ENCODE data around the gene PDCL2. TPM values are rescaled to one million over a fixed set of nuclear protein-coding genes. Genes with fewer than 3 reads are reported as not detected.

The PDCL2 gene
- total RNA-seq, 2 experiments from 2014 or later: not detected

DNA sequence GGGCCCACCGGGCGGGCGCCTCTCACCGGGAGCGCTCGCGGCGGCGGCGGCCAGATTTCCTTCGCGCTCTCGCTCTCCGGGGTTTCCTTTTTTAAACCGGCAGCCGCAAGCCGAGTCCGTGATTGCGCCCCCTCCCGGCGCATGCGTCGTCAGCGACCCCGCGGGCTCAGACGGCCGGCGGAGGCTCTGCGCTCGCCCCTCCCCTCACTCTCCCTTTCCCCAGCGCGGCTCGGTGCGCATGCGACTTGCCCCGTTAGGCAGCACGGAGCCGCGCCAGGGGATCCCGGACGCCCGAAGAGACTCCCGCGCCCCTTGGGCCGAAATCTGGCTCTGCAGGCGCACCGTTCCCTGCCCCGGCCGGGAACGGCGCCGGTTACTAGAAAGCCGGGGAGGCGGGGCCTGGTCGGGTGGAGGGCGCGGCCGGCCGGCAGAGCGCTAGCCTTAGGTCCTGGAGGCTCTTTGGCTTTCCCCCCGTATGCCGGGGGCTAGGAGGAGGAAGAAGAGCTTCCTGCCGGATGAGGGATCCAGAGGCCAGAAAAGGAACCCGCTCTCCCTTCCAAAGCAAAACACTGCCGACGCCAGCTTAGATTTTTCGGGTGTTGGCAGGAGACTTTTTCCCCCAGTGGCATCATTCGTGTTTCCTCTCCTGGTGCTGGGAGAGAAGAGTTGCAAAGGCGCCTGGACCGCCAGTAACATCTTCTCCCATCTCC is 45.1 kb downstream of the PDCL2 start, which contains the start of gene CLOCK:
CLOCK (minus strand) TSS at position 154 of the 710 bp plus-strand sequence. CDS start 64,124 bp downstream, outside the sequence.
- Mint-ChIP-seq H3K4me3 (peak within 1 kb of the TSS; percentile 93), H3K9me3 (no peaks in the 10 kb centered on the region), H3K36me3 (ENCODE audit: low read depth) (peaks cover 9% of the 10 kb centered on the region), H3K27me3 (no peaks in the 10 kb centered on the region), H3K27ac (peak within 1 kb of the TSS; percentile 85), H3K4me1 (ENCODE audit: low read depth) (peaks cover 39% of the 10 kb centered on the region)
- H3K4me3 ChIP-seq (ENCODE audit: low read length): peak within 1 kb of the TSS; percentile 96
- no peaks in the 10 kb centered on the region for H3K9me3 ChIP-seq (ENCODE audit: control insufficient read depth in 1 of 2, insufficient read depth in 1 of 2, low read length in 2 of 2)
- peak within 1 kb of the TSS; percentile 75 to 82 for H3K27ac ChIP-seq (ENCODE audit: low read depth in 1 of 2, low read length in 2 of 2)
- ATAC-seq (ENCODE audit: poor library complexity) (peak; percentile 71), DNase-seq (peak; percentile 63 to 94 (median 81))
- H3K27me3 ChIP-seq (ENCODE audit: control insufficient read depth in 1 of 2, insufficient read depth in 2 of 2, low read length in 2 of 2): no peaks in the 10 kb centered on the region
- POLR2A ChIA-PET: interaction anchor here (1.0 to 3.7 kb wide), 9 partner anchors 9 to 889 kb away, joined by 3 to 37 read pairs (median 8); partner anchors contain the start of genes AASDH, CEP135, PAICS and PPAT
- H3K36me3 ChIP-seq (ENCODE audit: insufficient read depth, low read length): no peaks in the 10 kb centered on the region
- intact Hi-C loops (cut with DNase I, micrococcal nuclease): loop anchor here (1.0 to 10.0 kb wide), 9 partner anchors 52 to 1435 kb away; partner anchors contain the start of genes EXOC1 (in 2 of the 2), TMEM165 (in 2 of the 2) and SRD5A3 (in 1 of the 2)
- TF ChIP-seq, protein P1, sequence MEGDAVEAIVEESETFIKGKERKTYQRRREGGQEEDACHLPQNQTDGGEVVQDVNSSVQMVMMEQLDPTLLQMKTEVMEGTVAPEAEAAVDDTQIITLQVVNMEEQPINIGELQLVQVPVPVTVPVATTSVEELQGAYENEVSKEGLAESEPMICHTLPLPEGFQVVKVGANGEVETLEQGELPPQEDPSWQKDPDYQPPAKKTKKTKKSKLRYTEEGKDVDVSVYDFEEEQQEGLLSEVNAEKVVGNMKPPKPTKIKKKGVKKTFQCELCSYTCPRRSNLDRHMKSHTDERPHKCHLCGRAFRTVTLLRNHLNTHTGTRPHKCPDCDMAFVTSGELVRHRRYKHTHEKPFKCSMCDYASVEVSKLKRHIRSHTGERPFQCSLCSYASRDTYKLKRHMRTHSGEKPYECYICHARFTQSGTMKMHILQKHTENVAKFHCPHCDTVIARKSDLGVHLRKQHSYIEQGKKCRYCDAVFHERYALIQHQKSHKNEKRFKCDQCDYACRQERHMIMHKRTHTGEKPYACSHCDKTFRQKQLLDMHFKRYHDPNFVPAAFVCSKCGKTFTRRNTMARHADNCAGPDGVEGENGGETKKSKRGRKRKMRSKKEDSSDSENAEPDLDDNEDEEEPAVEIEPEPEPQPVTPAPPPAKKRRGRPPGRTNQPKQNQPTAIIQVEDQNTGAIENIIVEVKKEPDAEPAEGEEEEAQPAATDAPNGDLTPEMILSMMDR (IDR thresholded peaks at IDR 0.05): peak; percentile 47
- H3K4me1 ChIP-seq (ENCODE audit: insufficient read depth, low read length): peaks cover 5% of the 10 kb centered on the region
- CTCF ChIA-PET: interaction anchor here (1.1 to 2.8 kb wide), 4 partner anchors 8 to 402 kb away, joined by 3 to 9 read pairs (median 6); partner anchors contain the start of genes CEP135 and SRD5A3

DNA sequence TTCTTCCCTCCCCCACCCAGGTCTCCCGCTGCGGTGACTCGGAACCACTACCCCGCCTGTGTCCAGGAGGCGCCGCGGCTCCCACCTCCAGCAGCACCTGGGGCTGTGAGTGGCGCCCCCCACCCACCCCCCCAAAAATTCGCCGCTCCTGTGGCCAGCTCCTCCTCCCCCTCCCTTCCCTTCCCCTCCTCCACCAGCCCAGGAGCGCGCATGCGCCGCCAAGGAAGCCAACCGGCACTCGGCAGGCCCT is 45.6 kb downstream of the PDCL2 start:
- H3K4me1 Mint-ChIP-seq (ENCODE audit: low read depth): peaks cover 44% of the 10 kb centered on the region
- POLR2A ChIA-PET: interaction anchor here (0.7 to 3.7 kb wide), 16 partner anchors 8 to 1433 kb away, joined by 3 to 37 read pairs (median 5); partner anchors contain the start of genes AASDH, CEP135, EXOC1 and PAICS

More for the DNA sequence above, 45.6 kb downstream of the PDCL2 start:
- Histone ChIP-seq H3K4me1 (ENCODE audit: insufficient read depth, low read length) (peaks cover 5% of the 10 kb centered on the region), H3K27me3 (ENCODE audit: control insufficient read depth in 1 of 2, insufficient read depth in 2 of 2, low read length in 2 of 2) (no peaks in the 10 kb centered on the region), H3K9me3 (ENCODE audit: control insufficient read depth in 1 of 2, insufficient read depth in 1 of 2, low read length in 2 of 2) (no peaks in the 10 kb centered on the region), H3K27ac (ENCODE audit: low read depth in 1 of 2, low read length in 2 of 2) (peak overlapping the region in 1 of 2 donors; percentile 78), H3K4me3 (ENCODE audit: low read length) (peak overlapping the region; percentile 96), H3K36me3 (ENCODE audit: insufficient read depth, low read length) (no peaks in the 10 kb centered on the region)
- H3K27me3 Mint-ChIP-seq: no peaks in the 10 kb centered on the region
- ATAC-seq (ENCODE audit: poor library complexity) (peak; percentile 68), DNase-seq (no peak)
- peaks cover 9% of the 10 kb centered on the region for H3K36me3 Mint-ChIP-seq (ENCODE audit: low read depth)
- CTCF ChIA-PET: interaction anchor here (1.1 to 2.8 kb wide), 4 partner anchors 8 to 402 kb away, joined by 3 to 9 read pairs (median 6); partner anchors contain the start of genes CEP135 and SRD5A3
- peak overlapping the region; percentile 90 for H3K4me3 Mint-ChIP-seq
- TF ChIP-seq, protein P1 (IDR thresholded peaks at IDR 0.05): no peak
- intact Hi-C loops (cut with DNase I, micrococcal nuclease): loop anchor here (1.0 to 10.0 kb wide), 9 partner anchors 52 to 1436 kb away; partner anchors contain the start of genes EXOC1 (in 2 of the 2), TMEM165 (in 2 of the 2) and SRD5A3 (in 1 of the 2)
- H3K9me3 Mint-ChIP-seq: no peaks in the 10 kb centered on the region
- H3K27ac Mint-ChIP-seq: peak overlapping the region; percentile 85
